VCaP (cell line): ENCODE results near the gene CAMTA1.

Source experiments
- H3K27ac ChIP-seq: fragments of 450-650 bp; 2 replicates; pipeline ENCODE4 v1.5.1; 2017
- CTCF ChIP-seq: fragments of 450-650 bp; conservative IDR thresholded peaks from 2 replicates; pipeline ENCODE4 v1.5.1; 2017; ENCODE audit warnings: mild to moderate bottlenecking, moderate library complexity

Gene CAMTA1

GRCh38 chr1:7350804-7351203, 565.5 kb downstream of the CAMTA1 start:
- H3K27ac ChIP-seq: no peak overlapping the region
- TF ChIP-seq CTCF: no peak

GRCh38 chr1:7351649-7352048, 566.4 kb downstream of the CAMTA1 start:
- no peak for TF ChIP-seq CTCF
- no peak overlapping the region for H3K27ac ChIP-seq

- no peak overlapping the region for H3K27ac ChIP-seq
- TF ChIP-seq CTCF: no peak
Observed at GRCh38 chr1:7352364-7352763, 567.1 kb downstream of the CAMTA1 start.

- TF ChIP-seq CTCF: no peak
- H3K27ac ChIP-seq: no peak overlapping the region
Observed at GRCh38 chr1:7352974-7353373, 567.7 kb downstream of the CAMTA1 start.

- H3K27ac ChIP-seq: no peak overlapping the region
- TF ChIP-seq CTCF: no peak
Observed at GRCh38 chr1:7355646-7356045, 570.4 kb downstream of the CAMTA1 start.

GRCh38 chr1:7356079-7356478, 570.8 kb downstream of the CAMTA1 start:
- no peak overlapping the region for H3K27ac ChIP-seq
- no peak for TF ChIP-seq CTCF

GRCh38 chr1:7358425-7358824, 573.2 kb downstream of the CAMTA1 start:
- H3K27ac ChIP-seq: peak overlapping the region; percentile 21
- TF ChIP-seq CTCF: no peak

- no peak for TF ChIP-seq CTCF
- H3K27ac ChIP-seq: no peak overlapping the region
Observed at GRCh38 chr1:7360526-7360925, 575.3 kb downstream of the CAMTA1 start.
